Activated naive CD8-positive, alpha-beta T cell treated with anti-CD3 and anti-CD28 coated beads for 36 hours (primary cell): ENCODE data around the gene ABCF1. TPM values are rescaled to one million over a fixed set of nuclear protein-coding genes. Genes with fewer than 3 reads are reported as not detected.
"Not testable (repeated sequence)": the region's sequence is repeated elsewhere in the genome, so short reads cannot be mapped to it uniquely, and the experiment has no call there.

Source experiments
- DNase-seq: peaks from one replicate; pipeline ENCODE4 v3.0.0; 2021
- H3K27ac Mint-ChIP-seq: one replicate; pipeline ENCODE4 v1.8.0; 2022; ENCODE audit warnings: mild to moderate bottlenecking, moderate library complexity, mixed read lengths
- H3K27me3 Mint-ChIP-seq: one replicate; pipeline ENCODE4 v1.8.0; 2022; ENCODE audit warnings: mild to moderate bottlenecking, mixed read lengths
- H3K36me3 Mint-ChIP-seq: one replicate; pipeline ENCODE4 v1.8.0; 2021; ENCODE audit warnings: mild to moderate bottlenecking, mixed read lengths
- H3K4me1 Mint-ChIP-seq: one replicate; pipeline ENCODE4 v1.8.0; 2021; ENCODE audit warnings: mixed read lengths
- H3K4me3 Mint-ChIP-seq: one replicate; pipeline ENCODE4 v1.8.0; 2022; ENCODE audit warnings: mild to moderate bottlenecking, moderate library complexity, mixed read lengths
- H3K9me3 Mint-ChIP-seq: one replicate; pipeline ENCODE4 v1.8.0; 2022; ENCODE audit warnings: mixed read lengths
- total RNA-seq, 2 experiments: library from RNA; stranded (reverse); gene quantifications; one replicate each; pipeline ENCODE4 v1.2.3, GENCODE V29; 2021

The ABCF1 gene
- total RNA-seq, 2 experiments from 2014 or later, result 122 TPM

GRCh38 chr6:30572148-30572547, 906 bp downstream of the ABCF1 start:
- Mint-ChIP-seq H3K9me3 (no peaks in the 10 kb centered on the region), H3K27ac (peak overlapping the region; percentile 99), H3K4me1 (peaks cover 62% of the 10 kb centered on the region), H3K4me3 (peak overlapping the region; percentile 99), H3K27me3 (peaks cover 5% of the 10 kb centered on the region), H3K36me3 (peaks cover 29% of the 10 kb centered on the region)
- no peak for DNase-seq

- H3K27ac Mint-ChIP-seq, result peak overlapping the region; percentile 17
These were observed 1.9 kb downstream of the ABCF1 start for GRCh38 chr6:30573113-30573512.

GRCh38 chr6:30578051-30578450, 6.8 kb downstream of the ABCF1 start:
- peaks cover 2% of the 10 kb centered on the region for H3K27me3 Mint-ChIP-seq
- DNase-seq, result no peak
- no peaks in the 10 kb centered on the region for H3K9me3 Mint-ChIP-seq
- H3K36me3 Mint-ChIP-seq, result peaks cover 54% of the 10 kb centered on the region
- H3K4me1 Mint-ChIP-seq, result peaks cover 39% of the 10 kb centered on the region
- H3K27ac Mint-ChIP-seq, result peak overlapping the region; percentile 38
- H3K4me3 Mint-ChIP-seq, result no peak overlapping the region

More at GRCh38 chr6:30573113-30573512, 1.9 kb downstream of the ABCF1 start:
- Mint-ChIP-seq H3K27me3 (peaks cover 5% of the 10 kb centered on the region), H3K36me3 (peaks cover 39% of the 10 kb centered on the region), H3K4me3 (peak overlapping the region; percentile 99), H3K4me1 (peaks cover 66% of the 10 kb centered on the region), H3K9me3 (no peaks in the 10 kb centered on the region)
- DNase-seq, result no peak

GRCh38 chr6:30583921-30584320, 12.7 kb downstream of the ABCF1 start:
- H3K4me1 Mint-ChIP-seq, result no peaks in the 10 kb centered on the region
- H3K27me3 Mint-ChIP-seq, result peaks cover 2% of the 10 kb centered on the region
- DNase-seq, result no peak
- no peak overlapping the region for H3K27ac Mint-ChIP-seq
- H3K36me3 Mint-ChIP-seq, result peaks cover 48% of the 10 kb centered on the region
- H3K4me3 Mint-ChIP-seq, result no peak overlapping the region
- H3K9me3 Mint-ChIP-seq, result no peaks in the 10 kb centered on the region

GRCh38 chr6:30589754-30590358, 18.6 kb downstream of the ABCF1 start:
- Mint-ChIP-seq H3K9me3 (no peaks in the 10 kb centered on the region), H3K27ac (no peak overlapping the region), H3K27me3 (no peaks in the 10 kb centered on the region), H3K36me3 (peaks cover 32% of the 10 kb centered on the region), H3K4me1 (peaks cover 2% of the 10 kb centered on the region), H3K4me3 (no peak overlapping the region)
- DNase-seq, result no peak

- H3K4me3 Mint-ChIP-seq, result no peak overlapping the region
- H3K4me1 Mint-ChIP-seq, result peaks cover 2% of the 10 kb centered on the region
- H3K9me3 Mint-ChIP-seq, result no peaks in the 10 kb centered on the region
- DNase-seq, result no peak
- H3K27me3 Mint-ChIP-seq, result no peaks in the 10 kb centered on the region
- peaks cover 28% of the 10 kb centered on the region for H3K36me3 Mint-ChIP-seq
- H3K27ac Mint-ChIP-seq, result peak overlapping the region; percentile 32
These were observed 19.3 kb downstream of the ABCF1 start for GRCh38 chr6:30590509-30590908.

GRCh38 chr6:30591008-30591407, 19.8 kb downstream of the ABCF1 start:
- H3K36me3 Mint-ChIP-seq, result peaks cover 28% of the 10 kb centered on the region

GRCh38 chr6:30592287-30592686, 21.0 kb downstream of the ABCF1 start:
- H3K27ac Mint-ChIP-seq, result no peak overlapping the region
- no peak for DNase-seq
- H3K27me3 Mint-ChIP-seq, result no peaks in the 10 kb centered on the region
- H3K4me3 Mint-ChIP-seq, result no peak overlapping the region
- peaks cover 4% of the 10 kb centered on the region for H3K4me1 Mint-ChIP-seq
- peaks cover 30% of the 10 kb centered on the region for H3K36me3 Mint-ChIP-seq
- no peaks in the 10 kb centered on the region for H3K9me3 Mint-ChIP-seq

More at GRCh38 chr6:30591008-30591407, 19.8 kb downstream of the ABCF1 start:
- Mint-ChIP-seq H3K27me3 (no peaks in the 10 kb centered on the region), H3K4me1 (peaks cover 2% of the 10 kb centered on the region), H3K27ac (peak overlapping the region; percentile 32), H3K9me3 (no peaks in the 10 kb centered on the region), H3K4me3 (no peak overlapping the region)
- no peak for DNase-seq

GRCh38 chr6:30597315-30598144, 26.3 kb downstream of the ABCF1 start:
- H3K27me3 Mint-ChIP-seq, H3K9me3 Mint-ChIP-seq: not testable (repeated sequence)
- peaks cover 22% of the 10 kb centered on the region for H3K36me3 Mint-ChIP-seq
- H3K4me3 Mint-ChIP-seq, result peak overlapping the region; percentile 10
- peak overlapping the region; percentile 56 for H3K27ac Mint-ChIP-seq
- peak; percentile 71 for DNase-seq
- H3K4me1 Mint-ChIP-seq, result peaks cover 13% of the 10 kb centered on the region

- no peak for DNase-seq
- H3K27me3 Mint-ChIP-seq, result no peaks in the 10 kb centered on the region
- H3K27ac Mint-ChIP-seq, result peak overlapping the region; percentile 78
These were observed 27.8 kb downstream of the ABCF1 start for GRCh38 chr6:30598912-30599624.

GRCh38 chr6:30599625-30600324, 28.5 kb downstream of the ABCF1 start:
- peaks cover 23% of the 10 kb centered on the region for H3K4me1 Mint-ChIP-seq
- no peak overlapping the region for H3K4me3 Mint-ChIP-seq
- no peak for DNase-seq
- peak overlapping the region; percentile 78 for H3K27ac Mint-ChIP-seq
- no peaks in the 10 kb centered on the region for H3K9me3 Mint-ChIP-seq
- no peaks in the 10 kb centered on the region for H3K27me3 Mint-ChIP-seq
- peaks cover 39% of the 10 kb centered on the region for H3K36me3 Mint-ChIP-seq

More at GRCh38 chr6:30598912-30599624, 27.8 kb downstream of the ABCF1 start:
- no peaks in the 10 kb centered on the region for H3K9me3 Mint-ChIP-seq
- H3K4me3 Mint-ChIP-seq, result no peak overlapping the region
- peaks cover 34% of the 10 kb centered on the region for H3K36me3 Mint-ChIP-seq
- peaks cover 22% of the 10 kb centered on the region for H3K4me1 Mint-ChIP-seq

- no peak for DNase-seq
- no peaks in the 10 kb centered on the region for H3K9me3 Mint-ChIP-seq
- H3K27me3 Mint-ChIP-seq, result no peaks in the 10 kb centered on the region
- peaks cover 44% of the 10 kb centered on the region for H3K36me3 Mint-ChIP-seq
- no peak overlapping the region for H3K4me3 Mint-ChIP-seq
- peaks cover 23% of the 10 kb centered on the region for H3K4me1 Mint-ChIP-seq
- no peak overlapping the region for H3K27ac Mint-ChIP-seq
These were observed 29.3 kb downstream of the ABCF1 start for GRCh38 chr6:30600451-30600961.

GRCh38 chr6:30601436-30601814, 30.2 kb downstream of the ABCF1 start:
- H3K4me3 Mint-ChIP-seq, result no peak overlapping the region
- no peaks in the 10 kb centered on the region for H3K9me3 Mint-ChIP-seq
- no peak overlapping the region for H3K27ac Mint-ChIP-seq
- H3K27me3 Mint-ChIP-seq, result no peaks in the 10 kb centered on the region
- DNase-seq, result no peak
- H3K36me3 Mint-ChIP-seq, result peaks cover 51% of the 10 kb centered on the region
- H3K4me1 Mint-ChIP-seq, result peaks cover 23% of the 10 kb centered on the region

- Mint-ChIP-seq H3K36me3 (peaks cover 51% of the 10 kb centered on the region), H3K4me3 (no peak overlapping the region), H3K27ac (no peak overlapping the region), H3K4me1 (peaks cover 25% of the 10 kb centered on the region), H3K9me3 (no peaks in the 10 kb centered on the region), H3K27me3 (no peaks in the 10 kb centered on the region)
- no peak for DNase-seq
These were observed 30.8 kb downstream of the ABCF1 start for GRCh38 chr6:30601815-30602641.
